ENCODE data around the gene PMEPA1. TPM values are rescaled to one million over a fixed set of nuclear protein-coding genes. Genes with fewer than 3 reads are reported as not detected.

Gene PMEPA1
- total RNA-seq, 2 donors from 2014 or later, result 22.7 to 23.9 TPM

DNA sequence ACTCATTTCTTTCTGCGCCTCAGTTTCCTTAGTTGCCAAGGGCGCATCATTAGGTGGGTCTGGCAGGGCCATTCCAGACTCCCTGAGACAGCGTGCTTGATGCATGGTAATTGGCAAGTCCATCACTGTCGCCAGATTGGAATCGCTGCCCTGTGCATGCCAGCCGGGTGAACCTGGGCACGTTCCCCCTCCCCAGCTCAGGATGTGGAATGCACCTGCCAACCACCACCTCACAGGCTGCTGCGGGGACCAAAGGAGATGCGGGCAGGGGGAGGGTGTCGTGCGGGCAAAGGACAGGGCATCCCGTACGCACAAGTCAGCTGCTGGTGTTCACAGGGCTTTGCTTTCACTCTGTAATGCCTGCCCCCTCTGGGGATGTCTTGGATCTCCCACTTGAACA is 36.4 kb upstream of the PMEPA1 start:
- Histone ChIP-seq H3K4me3 (no peak overlapping the region), H3K27me3 (no peaks in the 10 kb centered on the region), H3K36me3 (replicated peaks in 1 of 2; ENCODE audit: insufficient read depth in 1 of 2, low read depth in 2 of 2) (no peaks in the 10 kb centered on the region), H3K27ac (no peak overlapping the region), H3K9me3 (no peaks in the 10 kb centered on the region), H3K4me1 (peaks cover 19% of the 10 kb centered on the region)
- WGBS, 2 donors, result 74 to 77% methylated on average over 11 to 13 of the region's 13 CpGs
- intact Hi-C loops (cut with DNase I), result no loop called here
- TF ChIP-seq, protein P1, sequence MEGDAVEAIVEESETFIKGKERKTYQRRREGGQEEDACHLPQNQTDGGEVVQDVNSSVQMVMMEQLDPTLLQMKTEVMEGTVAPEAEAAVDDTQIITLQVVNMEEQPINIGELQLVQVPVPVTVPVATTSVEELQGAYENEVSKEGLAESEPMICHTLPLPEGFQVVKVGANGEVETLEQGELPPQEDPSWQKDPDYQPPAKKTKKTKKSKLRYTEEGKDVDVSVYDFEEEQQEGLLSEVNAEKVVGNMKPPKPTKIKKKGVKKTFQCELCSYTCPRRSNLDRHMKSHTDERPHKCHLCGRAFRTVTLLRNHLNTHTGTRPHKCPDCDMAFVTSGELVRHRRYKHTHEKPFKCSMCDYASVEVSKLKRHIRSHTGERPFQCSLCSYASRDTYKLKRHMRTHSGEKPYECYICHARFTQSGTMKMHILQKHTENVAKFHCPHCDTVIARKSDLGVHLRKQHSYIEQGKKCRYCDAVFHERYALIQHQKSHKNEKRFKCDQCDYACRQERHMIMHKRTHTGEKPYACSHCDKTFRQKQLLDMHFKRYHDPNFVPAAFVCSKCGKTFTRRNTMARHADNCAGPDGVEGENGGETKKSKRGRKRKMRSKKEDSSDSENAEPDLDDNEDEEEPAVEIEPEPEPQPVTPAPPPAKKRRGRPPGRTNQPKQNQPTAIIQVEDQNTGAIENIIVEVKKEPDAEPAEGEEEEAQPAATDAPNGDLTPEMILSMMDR (IDR thresholded peaks at IDR 0.05), result no peak
- TF ChIP-seq POLR2A (IDR thresholded peaks at IDR 0.05), result no peak
- ATAC-seq (no peak), DNase-seq (no peak)

DNA sequence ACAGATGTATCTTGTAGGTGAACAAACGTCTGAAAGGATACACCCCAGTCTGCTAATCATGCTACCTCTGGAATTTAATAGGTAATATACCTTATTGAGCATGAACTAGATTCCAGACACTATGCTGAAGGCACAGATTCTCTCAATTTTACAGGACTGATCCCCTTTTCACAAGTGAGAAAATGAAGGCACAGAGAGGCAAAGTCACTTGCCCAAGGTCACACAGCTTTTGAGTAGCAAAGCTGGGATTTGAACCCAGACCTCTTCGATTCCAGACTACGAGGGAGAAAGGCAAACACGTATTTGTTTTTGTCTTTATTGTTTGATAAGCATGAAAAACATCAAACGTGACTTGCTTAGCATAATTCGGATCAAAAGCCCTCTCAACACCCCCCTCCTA is 34.4 kb upstream of the PMEPA1 start:
- peaks cover 15% of the 10 kb centered on the region for H3K4me1 ChIP-seq
- WGBS, 2 donors, result 66 to 79% methylated on average over 6 of the region's 6 CpGs
- intact Hi-C loops (cut with DNase I), result no loop called here
- H3K27me3 ChIP-seq, result no peaks in the 10 kb centered on the region
- no peak overlapping the region for H3K4me3 ChIP-seq
- ATAC-seq (no peak), DNase-seq (no peak)
- no peaks in the 10 kb centered on the region for H3K36me3 ChIP-seq (replicated peaks in 1 of 2; ENCODE audit: insufficient read depth in 1 of 2, low read depth in 2 of 2)
- H3K9me3 ChIP-seq, result no peaks in the 10 kb centered on the region
- no peak for TF ChIP-seq POLR2A (IDR thresholded peaks at IDR 0.05)
- TF ChIP-seq, protein P1 (IDR thresholded peaks at IDR 0.05), result no peak
- no peak overlapping the region for H3K27ac ChIP-seq

DNA sequence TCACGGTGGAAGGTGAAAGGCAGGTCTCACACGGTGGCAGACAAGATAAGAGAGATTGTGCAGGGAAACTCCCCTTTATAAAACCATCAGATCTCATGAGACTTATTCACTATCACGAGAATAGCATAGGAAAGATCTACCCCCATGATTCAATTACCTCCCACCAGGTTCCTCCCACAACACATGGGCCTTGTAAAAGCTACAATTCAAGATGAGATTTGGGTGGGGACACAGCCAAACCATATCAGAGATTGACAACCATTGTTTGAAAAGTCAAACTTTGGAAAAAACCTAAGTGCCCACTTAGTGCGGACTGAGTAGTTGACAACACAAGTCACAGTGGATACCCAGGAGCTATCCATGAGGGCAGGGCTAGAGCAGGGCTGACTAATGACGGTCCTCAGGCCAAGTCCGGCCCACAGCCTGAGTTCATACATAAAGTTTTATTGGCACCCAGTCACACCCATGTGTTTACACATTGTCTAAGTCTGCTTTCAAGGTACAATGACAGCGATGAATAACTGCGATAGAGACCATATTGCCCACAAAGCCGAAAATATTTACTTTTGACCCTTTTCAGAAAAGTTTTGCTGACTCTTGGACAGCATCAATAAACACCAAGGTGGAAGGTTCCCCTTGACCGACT is 33.8 kb upstream of the PMEPA1 start:
- 63 to 74% methylated on average over 10 of the region's 10 CpGs for WGBS, 2 donors
- Histone ChIP-seq H3K4me3 (no peak overlapping the region), H3K9me3 (no peaks in the 10 kb centered on the region), H3K36me3 (replicated peaks in 1 of 2; ENCODE audit: insufficient read depth in 1 of 2, low read depth in 2 of 2) (no peaks in the 10 kb centered on the region), H3K27ac (no peak overlapping the region), H3K4me1 (peaks cover 13% of the 10 kb centered on the region), H3K27me3 (no peaks in the 10 kb centered on the region)
- intact Hi-C loops (cut with DNase I), result no loop called here
- no peak for DNase-seq
- no peak for ATAC-seq
- no peak for TF ChIP-seq POLR2A (IDR thresholded peaks at IDR 0.05)
- TF ChIP-seq, protein P1 (IDR thresholded peaks at IDR 0.05), result no peak

DNA sequence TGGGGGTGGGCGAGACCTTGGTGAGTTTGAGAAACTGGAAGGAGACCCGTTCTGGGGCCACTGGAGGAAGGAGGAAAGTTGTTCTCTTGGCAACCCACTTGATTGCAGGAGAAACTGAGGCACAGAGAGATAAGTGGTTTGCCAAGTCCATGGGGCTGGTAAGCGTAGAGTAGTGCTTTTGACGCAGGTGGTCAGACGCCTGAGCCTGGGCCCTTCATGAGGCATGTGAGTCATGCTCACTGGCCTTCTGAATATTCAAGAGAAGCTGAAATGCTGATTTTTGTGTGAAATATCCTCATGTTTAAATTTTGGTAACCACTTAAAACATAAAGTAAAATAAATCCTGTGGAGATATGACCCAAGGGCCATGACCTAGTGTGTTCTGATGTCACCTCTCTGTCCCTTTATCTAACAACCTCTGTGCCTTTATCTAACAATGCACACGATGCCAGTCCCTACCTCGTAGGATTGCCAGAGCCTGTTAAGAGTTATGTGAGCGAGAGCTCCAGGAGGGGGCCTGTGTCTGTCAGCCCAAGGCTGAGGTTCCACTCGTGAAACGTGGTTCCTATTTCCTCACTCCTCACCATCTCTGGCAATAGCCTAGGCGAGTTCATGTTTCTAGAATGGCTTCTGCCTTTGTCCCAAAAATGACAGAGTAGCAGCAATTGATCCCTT is 32.8 kb upstream of the PMEPA1 start:
- Histone ChIP-seq H3K36me3 (replicated peaks in 1 of 2; ENCODE audit: insufficient read depth in 1 of 2, low read depth in 2 of 2) (no peaks in the 10 kb centered on the region), H3K4me3 (no peak overlapping the region), H3K9me3 (no peaks in the 10 kb centered on the region), H3K27me3 (no peaks in the 10 kb centered on the region), H3K4me1 (peaks cover 10% of the 10 kb centered on the region), H3K27ac (no peak overlapping the region)
- TF ChIP-seq, protein P1 (IDR thresholded peaks at IDR 0.05), result no peak
- TF ChIP-seq POLR2A (IDR thresholded peaks at IDR 0.05), result no peak
- WGBS, 2 donors, result 55 to 60% methylated on average over 11 of the region's 11 CpGs
- DNase-seq, result no peak
- no peak for ATAC-seq
- intact Hi-C loops (cut with DNase I), result no loop called here

DNA sequence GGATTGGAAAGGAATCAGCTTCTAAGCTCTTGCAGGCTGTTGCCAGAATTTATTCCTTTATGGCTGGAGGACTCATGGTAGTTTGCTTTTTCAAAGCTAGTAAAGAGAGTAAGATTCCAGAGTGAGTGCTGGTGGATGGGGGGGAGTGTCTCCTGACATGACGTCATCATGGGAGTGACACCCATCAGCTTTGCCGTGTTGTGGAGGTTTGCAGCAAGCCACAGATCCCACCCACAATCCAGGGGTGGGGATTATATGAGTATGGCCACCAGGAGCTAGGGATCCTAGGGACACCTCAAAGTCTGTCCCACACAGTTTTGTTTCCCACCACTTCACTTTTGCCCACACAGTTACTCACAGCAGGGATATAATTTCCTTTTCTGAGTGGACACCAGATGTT is 28.7 kb upstream of the PMEPA1 start:
- ATAC-seq, result no peak
- H3K4me1 ChIP-seq, result peaks cover 19% of the 10 kb centered on the region
- intact Hi-C loops (cut with DNase I), result no loop called here
- no peaks in the 10 kb centered on the region for H3K36me3 ChIP-seq (replicated peaks in 1 of 2; ENCODE audit: insufficient read depth in 1 of 2, low read depth in 2 of 2)
- no peak overlapping the region for H3K27ac ChIP-seq
- WGBS, 2 donors, result 17 to 32% methylated on average over 2 of the region's 2 CpGs
- no peak overlapping the region for H3K4me3 ChIP-seq
- no peaks in the 10 kb centered on the region for H3K27me3 ChIP-seq
- no peaks in the 10 kb centered on the region for H3K9me3 ChIP-seq
- no peak for DNase-seq
- TF ChIP-seq, protein P1 (IDR thresholded peaks at IDR 0.05), result no peak
- TF ChIP-seq POLR2A (IDR thresholded peaks at IDR 0.05), result no peak
